Neural cell (in vitro differentiated cells): Measurements from ENCODE around the gene PARVB. TPM values are rescaled to one million over a fixed set of nuclear protein-coding genes. Genes with fewer than 3 reads are reported as not detected.

Experiments used
- H2AFZ ChIP-seq: fragments of 200-600, 300-800 bp; sonication (generic), shearing (Covaris generic); 2 replicates; pipeline ENCODE4 v1.6.0; 2014; ENCODE audit warnings: low read depth, mild to moderate bottlenecking, antibody characterized with exemption, low read length, moderate library complexity
- H3F3A ChIP-seq: fragments of 200-600 bp; shearing (Covaris generic); 2 replicates; pipeline ENCODE4 v1.6.1; 2016; ENCODE audit warnings: mild to moderate bottlenecking, moderate library complexity, mixed read lengths, antibody characterized with exemption, low read length; ENCODE audit not compliant: insufficient read depth, poor library complexity, severe bottlenecking
- H3K27ac ChIP-seq: fragments of 200-600, 300-800 bp; sonication (generic), shearing (Covaris generic); 2 replicates; pipeline ENCODE4 v1.5.1; 2014; ENCODE audit warnings: mild to moderate bottlenecking, low read length, moderate library complexity
- H3K27me3 ChIP-seq: fragments of 300-800, 200-600 bp; sonication (generic), shearing (Covaris generic); 2 replicates; pipeline ENCODE4 v1.6.0; 2014; ENCODE audit warnings: mild to moderate bottlenecking, low read depth, low read length, moderate library complexity; ENCODE audit not compliant: insufficient read depth
- H3K36me3 ChIP-seq: fragments of 300-800, 200-600 bp; sonication (generic), shearing (Covaris generic); 2 replicates; pipeline ENCODE4 v1.5.1; 2014; ENCODE audit warnings: mild to moderate bottlenecking, antibody characterized with exemption, low read length, moderate library complexity; ENCODE audit not compliant: insufficient read depth
- H3K4me2 ChIP-seq: fragments of 300-800, 200-600 bp; sonication (generic), shearing (Covaris generic); 2 replicates; pipeline ENCODE4 v1.6.0; 2014; ENCODE audit warnings: mild to moderate bottlenecking, low read length
- H3K4me3 ChIP-seq: fragments of 300-800, 200-600 bp; sonication (generic), shearing (Covaris generic); 2 replicates; pipeline ENCODE4 v1.5.1; 2014; ENCODE audit warnings: mild to moderate bottlenecking, low read length, moderate library complexity
- H3K79me2 ChIP-seq: fragments of 200-600 bp; shearing (Covaris generic); replicated peaks from 2 replicates; pipeline ENCODE4 v1.6.0; 2014; ENCODE audit warnings: mild to moderate bottlenecking, low read length, moderate library complexity; ENCODE audit not compliant: insufficient read depth
- H3K9ac ChIP-seq: fragments of 300-800, 200-600 bp; sonication (generic), shearing (Covaris generic); 2 replicates; pipeline ENCODE4 v1.6.1; 2016; ENCODE audit warnings: mild to moderate bottlenecking, low read length, mixed read lengths
- H3K9me2 ChIP-seq: fragments of 200-600 bp; shearing (Covaris generic); 2 replicates; pipeline ENCODE4 v1.6.1; 2016; ENCODE audit warnings: mild to moderate bottlenecking, low read length, mixed read lengths; ENCODE audit not compliant: insufficient read depth
- H3K9me3 ChIP-seq: fragments of 200-600, 300-800 bp; sonication (generic), shearing (Covaris generic); 2 replicates; pipeline ENCODE4 v1.6.1; 2016; ENCODE audit warnings: mild to moderate bottlenecking, mixed run types, low read length, moderate library complexity, mixed read lengths
- H4K20me1 ChIP-seq: fragments of 200-600 bp; shearing (Covaris generic); 2 replicates; pipeline ENCODE4 v1.6.1; 2016; ENCODE audit warnings: mild to moderate bottlenecking, mixed run types; ENCODE audit not compliant: insufficient read depth
- EP300 ChIP-seq: fragments of 450-650 bp; conservative IDR thresholded peaks from 2 replicates; pipeline ENCODE4 v1.6.1; 2014; ENCODE audit warnings: antibody characterized with exemption, mild to moderate bottlenecking, moderate library complexity; ENCODE audit not compliant: poor library complexity, severe bottlenecking
- EZH2 ChIP-seq: fragments of 200-600, 300-800 bp; shearing (Covaris generic), sonication (generic); IDR thresholded peaks from 2 replicates; pipeline ENCODE4 v1.6.1; 2014; ENCODE audit warnings: antibody characterized with exemption, low read length, borderline replicate concordance, mild to moderate bottlenecking; ENCODE audit not compliant: insufficient read depth, poor library complexity, severe bottlenecking
- MXI1 ChIP-seq: fragments of 450-650 bp; conservative IDR thresholded peaks from 2 replicates; pipeline ENCODE4 v1.6.1; 2014; ENCODE audit warnings: antibody characterized with exemption, mild to moderate bottlenecking; ENCODE audit not compliant: poor library complexity, severe bottlenecking
- POLR2AphosphoS5 ChIP-seq: IDR thresholded peaks from 2 replicates; pipeline ENCODE4 v1.6.1; 2012
- RAD21 ChIP-seq: fragments of 450-650 bp; conservative IDR thresholded peaks from 2 replicates; pipeline ENCODE4 v1.6.1; 2014; ENCODE audit warnings: antibody characterized with exemption, mild to moderate bottlenecking, moderate library complexity
- REST ChIP-seq: IDR thresholded peaks from 2 replicates; pipeline ENCODE4 v1.6.1; 2012; ENCODE audit warnings: borderline replicate concordance
- SMC3 ChIP-seq: fragments of 450-650 bp; conservative IDR thresholded peaks from 2 replicates; pipeline ENCODE4 v1.6.1; 2014; ENCODE audit warnings: antibody characterized with exemption, mild to moderate bottlenecking, moderate library complexity; ENCODE audit not compliant: poor library complexity
- TAF1 ChIP-seq: IDR thresholded peaks from 2 replicates; pipeline ENCODE4 v1.6.1; 2012; ENCODE audit warnings: low read depth
- polyA plus RNA-seq: library from polyadenylated mRNA; depleted of rRNA; stranded (reverse); fragments of >200 nt; gene quantifications from 2 replicates; pipeline ENCODE4 v1.2.3, GENCODE V29; 2014
- TF ChIP-seq, protein P1 (sequence below): fragments of 450-650 bp; IDR thresholded peaks from 2 replicates; pipeline ENCODE4 v1.5.1; 2014; ENCODE audit warnings: antibody characterized with exemption, mild to moderate bottlenecking, moderate library complexity; ENCODE audit not compliant: poor library complexity, severe bottlenecking

PARVB gene
- polyA plus RNA-seq, 1 donor from 2014 or later: 1.2 TPM

- no peaks in the 10 kb centered on the region for H3K79me2 ChIP-seq
- H3F3A ChIP-seq: no peaks in the 10 kb centered on the region
- H3K27me3 ChIP-seq: no peaks in the 10 kb centered on the region
- H3K9ac ChIP-seq: no peak overlapping the region
- H4K20me1 ChIP-seq: no peaks in the 10 kb centered on the region
- H2AFZ ChIP-seq: no peak overlapping the region
- TF ChIP-seq, protein P1, sequence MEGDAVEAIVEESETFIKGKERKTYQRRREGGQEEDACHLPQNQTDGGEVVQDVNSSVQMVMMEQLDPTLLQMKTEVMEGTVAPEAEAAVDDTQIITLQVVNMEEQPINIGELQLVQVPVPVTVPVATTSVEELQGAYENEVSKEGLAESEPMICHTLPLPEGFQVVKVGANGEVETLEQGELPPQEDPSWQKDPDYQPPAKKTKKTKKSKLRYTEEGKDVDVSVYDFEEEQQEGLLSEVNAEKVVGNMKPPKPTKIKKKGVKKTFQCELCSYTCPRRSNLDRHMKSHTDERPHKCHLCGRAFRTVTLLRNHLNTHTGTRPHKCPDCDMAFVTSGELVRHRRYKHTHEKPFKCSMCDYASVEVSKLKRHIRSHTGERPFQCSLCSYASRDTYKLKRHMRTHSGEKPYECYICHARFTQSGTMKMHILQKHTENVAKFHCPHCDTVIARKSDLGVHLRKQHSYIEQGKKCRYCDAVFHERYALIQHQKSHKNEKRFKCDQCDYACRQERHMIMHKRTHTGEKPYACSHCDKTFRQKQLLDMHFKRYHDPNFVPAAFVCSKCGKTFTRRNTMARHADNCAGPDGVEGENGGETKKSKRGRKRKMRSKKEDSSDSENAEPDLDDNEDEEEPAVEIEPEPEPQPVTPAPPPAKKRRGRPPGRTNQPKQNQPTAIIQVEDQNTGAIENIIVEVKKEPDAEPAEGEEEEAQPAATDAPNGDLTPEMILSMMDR: no peak
- no peak for TF ChIP-seq REST
- H3K4me3 ChIP-seq: no peak overlapping the region
- no peaks in the 10 kb centered on the region for H3K9me3 ChIP-seq
- no peak overlapping the region for H3K4me2 ChIP-seq
- H3K36me3 ChIP-seq: peaks cover 8% of the 10 kb centered on the region
- H3K9me2 ChIP-seq: no peaks in the 10 kb centered on the region
- H3K27ac ChIP-seq: no peak overlapping the region
Measured at GRCh38 chr22:43988116-43988820, 35.8 kb upstream of the PARVB start.

DNA sequence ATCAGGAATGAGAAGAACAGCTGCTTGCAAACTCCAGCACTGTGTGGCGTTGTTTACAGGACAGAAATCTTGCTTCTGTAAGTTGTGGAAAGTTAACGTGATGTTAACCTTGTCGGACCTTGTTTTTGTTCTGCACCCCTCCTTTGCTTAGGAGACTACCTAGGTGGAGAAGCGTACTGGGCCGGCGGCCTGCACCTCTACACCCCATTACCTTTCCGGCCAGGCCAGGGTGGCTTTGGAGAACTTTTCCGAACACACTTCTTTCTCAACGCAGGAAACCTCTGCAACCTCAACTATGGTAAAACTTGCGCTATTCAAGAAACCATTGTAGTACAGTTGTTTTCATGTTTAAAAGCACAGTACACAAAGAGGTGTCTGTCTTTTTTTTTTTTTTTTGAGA, 35.1 kb upstream of the PARVB start:
- Histone ChIP-seq H3K27ac (no peak overlapping the region), H3K36me3 (peaks cover 8% of the 10 kb centered on the region), H3F3A (no peaks in the 10 kb centered on the region), H3K9me3 (no peaks in the 10 kb centered on the region), H3K4me2 (no peak overlapping the region), H3K4me3 (no peak overlapping the region), H2AFZ (no peak overlapping the region), H3K9me2 (no peaks in the 10 kb centered on the region), H3K27me3 (no peaks in the 10 kb centered on the region), H3K79me2 (no peaks in the 10 kb centered on the region), H3K9ac (no peak overlapping the region), H4K20me1 (no peaks in the 10 kb centered on the region)
- TF ChIP-seq POLR2AphosphoS5 (no peak), EZH2 (no peak), SMC3 (no peak), REST (no peak), RAD21 (no peak), EP300 (no peak), TAF1 (no peak), MXI1 (no peak)
- TF ChIP-seq, protein P1: no peak
